Uterus (tissue), 4 donors: Measurements from ENCODE around the gene EMD. TPM values are rescaled to one million over a fixed set of nuclear protein-coding genes. Genes with fewer than 3 reads are reported as not detected.

ENCODE experiments used
- DNase-seq, 2 donors: peaks; one replicate each; pipeline ENCODE4 v3.0.0-alpha.2; 2019 to 2020
- H3K27ac ChIP-seq, 2 donors: fragments of 200-600 bp; sonication (generic); 1 replicate in 1 of 2; 2 replicates in 1 of 2; pipeline ENCODE4 v1.5.1; 2016 to 2018
- H3K27me3 ChIP-seq, 2 donors: fragments of 200-600 bp; sonication (generic); one replicate each; pipeline ENCODE4 v1.5.1; 2018 to 2019; ENCODE audit warnings: control low read depth in 1 of 2
- H3K36me3 ChIP-seq, 2 donors: fragments of 200-600 bp; sonication (generic); one replicate each; pipeline ENCODE4 v1.5.1; 2019; ENCODE audit warnings: control low read depth in 1 of 2
- H3K4me1 ChIP-seq, 2 donors: fragments of 200-600 bp; sonication (generic); one replicate each; pipeline ENCODE4 v1.5.1; 2018 to 2019; ENCODE audit warnings: control low read depth in 1 of 2
- H3K4me3 ChIP-seq, 2 donors: fragments of 200-600 bp; sonication (generic); 1 replicate in 1 of 2; 2 replicates in 1 of 2; pipeline ENCODE4 v1.5.1; 2018 to 2019; ENCODE audit warnings: mild to moderate bottlenecking in 1 of 2
- H3K9me3 ChIP-seq, 2 donors: fragments of 200-600 bp; sonication (generic); one replicate each; pipeline ENCODE4 v1.5.1; 2019; ENCODE audit warnings: control low read depth in 1 of 2
- CTCF ChIP-seq, 4 experiments: fragments of 200-600 bp in 2 of 4; fragments of 450-650 bp in 2 of 4; sonication (generic) in 2 of 4; IDR thresholded peaks; one replicate each; pipeline ENCODE4 v1.5.1; 2016 to 2019; ENCODE audit warnings: antibody characterized with exemption in 4 of 4, mild to moderate bottlenecking in 2 of 4, moderate library complexity in 1 of 4
- POLR2A ChIP-seq, 2 donors: fragments of 450-650 bp; IDR thresholded peaks; one replicate each; pipeline ENCODE4 v1.6.1; 2016; ENCODE audit warnings: antibody characterized with exemption in 2 of 2, mild to moderate bottlenecking in 1 of 2, moderate library complexity in 1 of 2
- intact Hi-C: fragments of 100-400 bp; cut with DNase I; formaldehyde crosslinking; loops from one replicate; pipeline ENCODE4 v1.15.1; 2023; ENCODE audit warnings: low total_unique reads
- total RNA-seq, 4 donors: library from RNA; depleted of rRNA in 3 of 4; stranded (reverse); fragments of >200 nt in 3 of 4; gene quantifications; one replicate each; pipeline versions ENCODE4 v1.1.0 to v1.2.4, GENCODE V29; 2014 to 2023
- donor health status: DM: yes; HTN: yes; CAD: no.

The EMD gene
- total RNA-seq, 4 donors from 2014 or later: 13.6 to 118 (median 44.4) TPM

GRCh38 chrX:154372612-154373022 lies 6.5 kb upstream of the EMD start:
- Histone ChIP-seq H3K27ac (peak overlapping the region; percentile 95 to 98), H3K4me1 (peaks cover 0 to 10% of the 10 kb centered on the region in 2 donors), H3K36me3 (no peaks in the 10 kb centered on the region), H3K27me3 (no peaks in the 10 kb centered on the region), H3K4me3 (peak overlapping the region; percentile 56 to 64), H3K9me3 (no peaks in the 10 kb centered on the region)
- DNase-seq: peak in 1 of 2 donors; percentile 51
- TF ChIP-seq POLR2A (IDR thresholded peaks at IDR 0.05) (no peak), CTCF (IDR thresholded peaks at IDR 0.05) (no peak)
- intact Hi-C loops: no loop called here

- Histone ChIP-seq H3K4me1 (peaks cover 0 to under 1% of the 10 kb centered on the region in 2 donors), H3K9me3 (no peaks in the 10 kb centered on the region), H3K4me3 (peak overlapping the region; percentile 56 to 64), H3K27me3 (no peaks in the 10 kb centered on the region), H3K36me3 (no peaks in the 10 kb centered on the region), H3K27ac (peak overlapping the region; percentile 95 to 98)
- DNase-seq: peak; percentile 69 to 78
- TF ChIP-seq CTCF (IDR thresholded peaks at IDR 0.05) (peak in 3 of 4 experiments; percentile 51 to 58 (median 56)), POLR2A (IDR thresholded peaks at IDR 0.05) (peak; percentile 33 to 49)
- intact Hi-C loops: no loop called here
Observed at GRCh38 chrX:154373340-154374306, 5.5 kb upstream of the EMD start.

GRCh38 chrX:154374313-154375155 lies 4.6 kb upstream of the EMD start, which contains the start of gene FLNA:
Gene FLNA, minus strand, starts transcription at chrX:154374634. Its CDS starts 3,389 bp downstream, at chrX:154371245.
- peak; percentile 79 to 82 for DNase-seq
- no peaks in the 10 kb centered on the region for H3K36me3 ChIP-seq
- intact Hi-C loops: no loop called here
- H3K4me1 ChIP-seq: no peaks in the 10 kb centered on the region
- no peaks in the 10 kb centered on the region for H3K9me3 ChIP-seq
- no peaks in the 10 kb centered on the region for H3K27me3 ChIP-seq
- H3K27ac ChIP-seq: peak within 1 kb of the TSS; percentile 95 to 98
- H3K4me3 ChIP-seq: peak within 1 kb of the TSS; percentile 56 to 64
- peak; percentile 23 to 60 for TF ChIP-seq POLR2A (IDR thresholded peaks at IDR 0.05)
- peak in 3 of 4 experiments; percentile 5 to 23 (median 18) for TF ChIP-seq CTCF (IDR thresholded peaks at IDR 0.05)

GRCh38 chrX:154375156-154375504 lies 4.0 kb upstream of the EMD start:
- DNase-seq: no peak
- no peaks in the 10 kb centered on the region for H3K9me3 ChIP-seq
- H3K27me3 ChIP-seq: no peaks in the 10 kb centered on the region
- intact Hi-C loops: no loop called here
- TF ChIP-seq POLR2A (IDR thresholded peaks at IDR 0.05): no peak
- no peak for TF ChIP-seq CTCF (IDR thresholded peaks at IDR 0.05)
- H3K36me3 ChIP-seq: no peaks in the 10 kb centered on the region
- H3K4me3 ChIP-seq: peak overlapping the region; percentile 22 to 64
- H3K27ac ChIP-seq: peak overlapping the region; percentile 95 to 98
- H3K4me1 ChIP-seq: no peaks in the 10 kb centered on the region
